NCI-H2171 treated with DMSO at 0.1 percent for 48 hours (cell line): Measurements from ENCODE around the gene SLC35A2.

Experiments used
- DNase-seq: peaks from one replicate; lab custom pipeline; 2025; lab: John Stamatoyannopoulos, UW

The SLC35A2 gene

DNA sequence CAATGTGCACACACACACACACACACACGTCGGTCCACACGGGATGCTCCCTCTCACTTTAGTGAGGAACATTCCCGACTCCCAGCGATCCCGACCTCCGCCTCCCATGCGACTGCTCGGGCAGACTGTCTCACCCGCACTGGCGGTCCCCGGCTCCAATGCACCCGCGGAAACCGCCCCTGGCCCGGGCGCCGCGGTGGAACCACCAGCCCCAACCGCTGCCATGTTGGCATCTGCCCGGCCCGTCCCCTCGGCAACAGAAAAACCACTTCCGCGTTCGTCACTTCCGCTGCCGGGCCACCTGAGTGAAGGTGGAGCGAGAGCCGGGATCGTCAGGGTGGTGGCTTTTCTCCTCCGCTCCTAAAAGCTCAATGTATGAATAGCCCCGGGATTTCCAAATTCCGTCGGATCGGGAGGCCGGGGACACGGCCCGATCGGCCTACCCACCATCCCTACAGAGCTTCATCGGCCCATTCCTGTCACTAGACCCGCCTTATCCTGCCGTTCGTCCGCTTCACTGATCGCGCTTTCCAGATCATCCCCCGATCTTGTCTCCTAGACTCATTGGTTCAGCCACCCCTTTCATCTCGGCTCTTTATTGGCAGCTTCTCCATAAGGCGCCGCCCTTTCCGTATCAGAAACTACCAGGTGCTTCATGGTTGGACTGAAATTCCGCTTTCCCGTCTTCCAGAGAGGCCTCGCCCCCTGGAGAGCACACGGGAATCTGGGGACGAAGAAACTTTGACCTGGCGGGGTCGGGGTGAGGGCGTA, at the start of gene SLC35A2:
SLC35A2 (minus strand) TSS at position 235 of the 771 bp plus-strand sequence; CDS start at position 225, 10 bp downstream.
- peak; percentile 92 for DNase-seq

DNA sequence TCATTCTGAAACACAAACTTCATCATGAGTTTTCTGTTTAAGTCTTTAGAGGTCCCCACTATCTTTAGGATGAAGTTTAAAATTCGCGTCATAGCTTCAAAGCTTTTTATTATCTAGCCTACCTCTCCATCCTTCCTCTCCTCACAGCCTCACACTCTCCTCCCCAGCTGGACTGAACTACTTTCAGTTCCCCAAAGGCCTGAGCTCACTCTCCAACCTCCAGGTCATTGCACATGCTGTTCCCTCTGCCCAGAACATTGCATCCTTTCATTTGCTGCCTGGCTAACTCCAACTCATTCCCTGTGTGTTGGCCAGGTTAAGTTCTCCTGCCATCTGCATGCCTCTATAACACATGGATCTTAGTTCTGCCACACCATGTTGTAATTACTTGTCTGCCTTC, 48.8 kb upstream of the SLC35A2 start:
- DNase-seq: no peak

DNA sequence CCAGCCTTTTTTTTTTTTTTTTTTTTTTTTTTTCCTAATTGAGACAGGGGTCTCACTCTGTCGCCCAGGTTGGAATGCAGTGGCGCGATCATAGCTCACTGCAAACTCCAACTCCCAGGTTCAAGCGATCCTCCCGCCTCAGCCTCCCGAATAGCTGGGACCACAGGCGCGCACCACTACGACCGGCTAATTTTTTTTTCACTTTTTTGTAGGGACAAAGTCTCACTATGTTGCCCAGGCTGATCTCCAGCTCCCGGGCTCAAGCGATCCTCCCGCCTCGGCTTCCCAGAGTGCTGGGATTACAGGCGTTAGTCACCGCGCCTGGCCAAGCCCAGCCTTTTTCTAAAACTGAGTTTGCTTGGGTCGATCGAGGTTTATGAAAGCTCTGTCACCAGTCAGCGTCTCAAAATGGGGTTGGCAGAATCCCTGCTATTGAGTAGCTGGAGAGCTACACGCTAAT, 47.2 kb upstream of the SLC35A2 start:
- peak; percentile 19 for DNase-seq

DNA sequence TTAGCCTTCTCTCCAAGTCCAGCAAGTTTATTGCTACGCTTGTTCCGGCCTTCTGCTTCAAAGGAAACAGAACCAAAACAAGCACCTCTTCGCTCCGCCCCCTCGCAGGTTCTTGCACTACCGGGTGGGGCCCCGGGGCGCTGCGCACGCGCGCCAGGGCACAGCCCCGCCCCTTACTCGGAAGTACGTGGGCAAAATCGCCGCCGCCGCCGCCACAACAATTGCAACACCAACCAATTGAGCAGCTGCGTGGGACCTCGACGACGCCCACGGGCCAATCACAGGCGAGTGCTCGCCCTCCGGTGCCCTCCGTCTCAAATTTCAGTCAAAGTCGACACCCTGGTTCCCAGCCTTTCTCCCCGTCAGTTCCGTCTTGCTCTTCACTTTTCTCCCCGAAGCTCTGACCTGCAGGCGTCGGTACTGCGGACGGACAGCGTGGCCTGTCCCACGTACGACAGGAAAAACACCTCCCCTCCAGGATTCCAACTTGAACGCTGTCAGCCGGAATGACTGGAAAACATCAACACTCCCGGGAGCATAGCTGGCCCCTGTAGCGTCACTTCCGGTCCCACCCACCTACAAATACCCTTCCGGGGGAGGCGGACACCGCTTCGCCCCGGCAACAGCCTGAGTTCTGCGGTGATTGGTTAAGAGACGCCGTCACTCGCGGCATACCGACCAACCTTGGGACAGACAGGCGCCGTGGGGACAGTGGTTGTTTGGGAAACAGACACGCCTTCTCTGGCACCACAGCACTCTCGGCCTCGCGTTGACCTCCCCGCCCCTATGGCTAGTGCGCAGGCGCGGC, 46.6 kb upstream of the SLC35A2 start:
- peak; percentile 94 for DNase-seq

DNA sequence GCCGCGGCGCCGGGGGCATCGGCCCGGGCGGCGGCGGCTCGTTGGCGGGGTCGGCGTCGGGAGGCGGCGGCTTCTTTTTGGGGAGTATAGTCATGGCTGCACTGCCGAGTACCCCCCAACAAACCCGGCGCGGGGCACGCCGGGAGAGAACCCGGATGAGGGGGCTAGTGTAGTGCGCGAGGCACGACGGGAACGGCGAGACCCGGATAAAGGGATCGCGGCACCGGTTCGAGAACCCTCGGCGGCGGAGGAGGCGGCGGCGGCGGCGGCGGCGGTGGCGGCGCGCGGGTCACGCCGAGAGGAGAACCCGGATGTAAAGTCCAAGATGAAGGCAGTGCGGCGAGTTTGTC, 46.0 kb upstream of the SLC35A2 start, which contains the start of gene OTUD5:
OTUD5 (minus strand) TSS at position 131 of the 350 bp plus-strand sequence; CDS start at position 94, 37 bp downstream.
- DNase-seq: peak; percentile 70

DNA sequence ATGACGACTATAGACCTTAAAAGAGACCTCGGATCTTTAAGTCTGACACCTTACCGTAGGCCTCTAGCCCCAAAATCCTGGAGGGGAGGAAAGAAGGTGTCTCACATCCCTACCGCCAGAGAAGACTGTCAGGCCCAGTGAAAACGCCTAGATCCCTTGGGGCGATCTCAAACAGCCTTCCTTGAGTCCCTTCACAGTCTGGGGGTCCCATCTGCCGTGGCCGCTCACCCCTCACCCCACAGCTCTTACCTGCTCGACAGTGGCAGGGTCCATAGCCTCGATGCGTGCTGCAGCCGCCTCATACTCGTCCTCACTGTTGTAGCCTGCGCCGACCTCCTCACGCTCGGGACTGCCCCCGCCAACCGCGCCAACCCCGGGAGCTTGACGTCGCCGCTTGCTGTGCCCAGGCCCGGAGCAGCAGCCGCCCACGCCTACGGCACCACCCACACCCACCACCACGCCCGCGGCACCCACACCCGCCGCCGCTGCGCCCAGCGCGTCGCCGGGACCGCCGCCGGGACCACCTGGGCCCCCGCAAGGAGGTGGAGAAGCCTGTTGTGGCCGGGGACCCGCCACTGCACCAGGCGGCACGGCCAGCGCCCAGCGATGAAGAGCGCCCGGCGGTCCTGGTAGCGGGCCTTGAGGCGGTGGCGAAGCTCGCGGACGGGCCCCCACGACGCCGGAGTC, 45.4 kb upstream of the SLC35A2 start:
- DNase-seq: no peak

DNA sequence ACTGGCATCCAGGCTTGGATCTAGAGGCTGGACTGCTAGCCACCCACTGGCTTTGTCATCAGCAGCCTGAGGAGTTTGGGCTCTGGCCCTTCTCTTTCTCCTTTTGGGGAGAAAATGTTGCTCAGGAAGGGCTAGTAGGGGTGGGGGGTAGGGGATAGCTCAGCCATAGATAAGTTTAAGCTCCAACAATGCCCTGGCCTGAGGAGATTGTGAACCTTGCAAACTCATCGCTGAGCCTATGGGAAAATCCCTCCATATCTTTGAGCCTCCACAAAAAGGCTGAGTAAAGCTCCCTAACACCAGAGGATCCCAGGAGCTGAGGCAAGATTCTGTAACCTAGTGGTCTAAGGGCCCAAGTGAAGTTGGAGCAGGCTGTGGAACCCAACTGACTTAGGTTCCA, 37.1 kb upstream of the SLC35A2 start:
- DNase-seq: no peak

DNA sequence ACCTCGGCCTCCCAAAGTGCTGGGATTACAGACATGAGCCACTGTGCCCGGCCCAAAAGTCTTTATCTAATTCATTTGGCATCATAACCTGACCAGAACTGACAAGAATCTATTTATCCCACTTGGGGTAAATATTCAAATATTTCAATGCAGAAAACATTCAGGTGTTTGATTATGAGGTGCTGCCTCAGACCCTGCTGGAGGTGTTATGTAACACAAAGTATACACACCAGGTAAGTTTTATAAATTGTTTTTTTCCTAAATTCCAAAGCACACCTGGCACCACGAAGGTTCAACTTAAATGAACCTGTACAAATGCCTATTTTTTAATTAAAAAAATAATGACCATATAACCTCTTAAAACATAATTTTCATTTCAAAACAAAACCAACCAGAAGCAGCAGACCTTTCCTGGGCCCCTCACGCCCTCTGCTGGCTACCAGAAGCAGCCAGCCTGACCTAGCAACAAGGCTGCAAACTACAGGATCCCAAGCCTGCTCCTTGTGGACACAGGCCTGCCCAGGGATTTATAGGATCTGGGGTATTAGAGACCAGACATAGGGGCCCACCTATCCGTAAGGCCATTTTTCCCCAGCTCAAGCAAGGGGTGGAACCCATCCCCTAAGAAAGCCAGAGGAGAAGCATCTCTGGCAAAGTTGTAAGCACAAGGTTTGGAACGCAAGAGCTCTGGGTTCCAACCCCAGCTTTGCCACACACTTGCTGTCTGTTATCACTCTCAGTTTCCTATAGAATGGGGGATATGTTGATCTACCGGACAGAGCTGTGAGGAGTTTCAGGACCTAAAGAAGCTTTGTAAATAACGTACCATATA, 34.3 kb upstream of the SLC35A2 start:
- DNase-seq: no peak

DNA sequence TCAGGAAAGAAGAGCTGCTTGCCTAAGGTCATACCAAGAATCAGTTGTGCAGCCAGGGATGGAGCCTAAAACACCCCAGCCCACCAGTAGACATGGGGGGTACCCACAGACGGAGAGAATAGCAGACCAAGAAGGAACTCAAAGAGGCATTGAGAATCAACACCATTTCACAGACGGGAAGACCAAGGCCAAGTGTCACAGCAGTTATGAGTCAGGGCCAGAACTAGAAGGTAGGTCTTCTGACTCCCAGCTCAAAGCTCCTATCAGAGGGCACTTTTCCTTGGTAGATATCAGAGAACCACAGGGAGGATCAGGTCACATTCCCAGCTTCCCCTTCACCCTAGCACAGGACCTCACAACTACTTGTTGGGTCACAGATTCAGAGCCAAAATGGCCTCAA, 31.4 kb upstream of the SLC35A2 start:
- DNase-seq: no peak

DNA sequence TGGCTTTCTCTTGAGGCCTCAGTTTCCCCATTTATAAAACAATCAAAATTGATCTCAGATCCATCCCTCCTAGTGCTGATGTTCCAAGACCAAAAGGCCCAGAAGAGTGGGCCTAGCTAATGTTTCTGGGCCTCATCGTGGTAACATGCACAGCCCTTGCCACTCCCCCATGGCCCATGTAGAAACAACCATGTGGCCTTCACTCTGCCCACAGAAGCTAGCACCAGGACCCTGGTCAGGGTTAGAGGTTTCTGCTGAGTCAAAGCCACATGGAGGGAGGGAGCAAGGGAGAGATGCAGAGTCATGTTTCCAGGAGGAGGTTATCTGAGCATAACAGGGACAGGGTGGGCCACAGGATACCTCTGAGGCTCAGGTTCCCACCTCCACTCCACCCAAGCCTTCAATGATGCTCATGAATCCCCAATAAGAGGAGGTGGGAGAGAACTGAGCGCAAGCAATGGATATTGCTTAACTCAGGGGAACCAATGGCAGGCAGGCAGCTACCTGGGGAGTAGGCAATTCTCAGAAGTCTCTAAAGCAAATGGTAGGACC, 29.0 kb upstream of the SLC35A2 start:
- DNase-seq: no peak

DNA sequence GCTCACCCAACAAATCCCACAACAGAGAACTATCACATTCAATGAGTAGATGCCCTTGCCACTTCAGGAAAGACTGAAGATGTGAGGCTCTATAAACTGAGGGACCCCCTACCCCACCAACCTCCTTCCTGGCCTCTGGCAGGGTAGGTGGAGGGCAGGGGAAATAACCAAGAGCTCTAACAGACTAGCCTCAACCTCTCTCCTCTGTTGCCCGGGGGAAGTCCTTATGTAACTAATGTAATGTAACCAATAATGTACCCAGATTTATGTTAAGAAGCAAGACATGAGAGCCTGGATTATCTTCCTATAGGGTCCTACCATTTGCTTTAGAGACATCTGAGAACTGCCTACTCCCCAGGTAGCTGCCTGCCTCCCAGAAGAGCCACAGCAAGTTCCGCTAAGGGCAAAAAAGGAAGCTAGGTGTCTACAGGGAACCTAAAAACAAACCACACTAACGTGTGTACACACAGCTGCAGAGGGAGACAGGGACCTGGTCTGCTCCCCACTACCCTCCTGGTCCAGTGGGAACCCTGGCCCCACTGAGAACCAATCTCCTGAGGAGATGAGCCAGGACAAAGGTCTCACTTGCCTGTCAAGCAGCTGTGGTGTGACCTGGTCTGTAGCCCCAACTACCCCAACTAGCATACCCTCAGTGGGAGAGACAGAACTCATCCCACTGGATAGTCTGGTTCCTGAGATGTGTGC, 28.2 kb upstream of the SLC35A2 start:
- DNase-seq: no peak

DNA sequence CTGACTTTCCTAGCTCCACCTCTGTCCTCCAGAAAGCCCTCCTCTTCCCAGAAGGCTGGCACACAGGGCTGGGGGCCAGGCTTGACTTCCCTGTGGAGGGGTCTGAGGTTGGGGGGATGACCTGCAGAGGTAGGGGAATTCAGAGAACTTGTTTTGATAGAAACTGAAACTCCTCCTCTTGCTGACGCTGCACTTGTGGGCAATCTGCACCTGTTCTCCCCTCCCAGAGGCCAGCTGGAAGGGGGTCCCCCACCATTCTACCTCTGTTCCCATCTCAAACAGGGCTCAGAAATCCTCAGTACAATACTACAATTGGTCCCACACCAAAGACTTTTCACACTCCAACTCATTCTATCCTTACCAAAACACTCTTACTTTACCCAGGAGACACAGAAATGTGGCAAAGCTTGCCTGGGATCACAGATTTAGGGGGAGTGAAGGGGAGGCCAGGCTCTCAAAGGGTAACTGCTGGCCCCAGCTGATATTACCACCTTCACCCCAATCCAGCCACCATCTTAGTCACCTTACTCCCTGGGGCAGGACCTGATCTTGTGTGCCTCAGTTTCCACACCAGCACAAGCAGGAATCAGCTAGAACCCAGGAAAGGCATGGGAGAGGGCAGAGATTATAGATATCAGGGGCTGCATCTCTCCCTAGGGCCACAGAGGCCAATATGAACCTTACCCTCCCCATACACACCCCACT, 27.4 kb upstream of the SLC35A2 start:
- no peak for DNase-seq

DNA sequence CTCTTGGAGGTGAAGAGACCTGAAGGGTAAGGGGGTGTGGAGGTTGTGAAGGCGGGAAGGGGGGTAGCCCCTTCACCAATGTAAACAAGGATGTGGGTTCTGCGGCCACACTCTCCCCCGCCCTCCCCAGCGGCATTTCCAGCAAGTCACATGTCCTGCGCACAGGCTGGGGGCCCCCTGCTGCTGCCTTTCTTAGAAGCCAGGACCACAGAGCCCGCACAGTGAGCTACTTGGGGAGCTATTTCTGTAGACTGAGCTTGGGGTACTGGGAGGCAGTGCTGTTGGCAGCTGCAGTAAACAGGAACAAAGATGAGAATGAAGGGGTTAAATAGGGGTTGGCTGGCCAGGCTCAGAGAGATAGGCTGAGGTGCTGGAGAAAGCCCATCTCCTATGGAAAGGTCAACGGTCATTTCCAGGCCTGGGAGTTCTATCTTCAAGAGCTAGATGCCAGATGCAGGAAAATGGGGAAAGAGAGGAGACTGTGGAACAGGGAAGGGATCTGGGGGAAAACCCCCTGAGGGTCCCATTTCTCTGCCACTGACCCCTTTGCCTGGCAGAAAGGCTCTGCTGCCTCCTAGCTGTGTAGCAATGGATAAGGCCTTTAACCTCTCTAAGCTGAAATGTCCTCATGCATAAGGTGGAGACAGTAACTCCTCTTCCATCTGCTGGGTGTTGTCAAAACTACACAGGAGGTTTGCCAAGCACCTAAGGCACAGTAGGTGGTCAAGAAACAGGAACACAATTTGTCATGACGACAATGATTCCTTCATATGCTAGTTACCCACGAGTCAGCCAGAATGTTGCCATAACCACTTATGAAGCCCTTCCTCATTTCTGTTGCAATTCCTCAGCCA, 25.8 kb upstream of the SLC35A2 start:
- DNase-seq: no peak

DNA sequence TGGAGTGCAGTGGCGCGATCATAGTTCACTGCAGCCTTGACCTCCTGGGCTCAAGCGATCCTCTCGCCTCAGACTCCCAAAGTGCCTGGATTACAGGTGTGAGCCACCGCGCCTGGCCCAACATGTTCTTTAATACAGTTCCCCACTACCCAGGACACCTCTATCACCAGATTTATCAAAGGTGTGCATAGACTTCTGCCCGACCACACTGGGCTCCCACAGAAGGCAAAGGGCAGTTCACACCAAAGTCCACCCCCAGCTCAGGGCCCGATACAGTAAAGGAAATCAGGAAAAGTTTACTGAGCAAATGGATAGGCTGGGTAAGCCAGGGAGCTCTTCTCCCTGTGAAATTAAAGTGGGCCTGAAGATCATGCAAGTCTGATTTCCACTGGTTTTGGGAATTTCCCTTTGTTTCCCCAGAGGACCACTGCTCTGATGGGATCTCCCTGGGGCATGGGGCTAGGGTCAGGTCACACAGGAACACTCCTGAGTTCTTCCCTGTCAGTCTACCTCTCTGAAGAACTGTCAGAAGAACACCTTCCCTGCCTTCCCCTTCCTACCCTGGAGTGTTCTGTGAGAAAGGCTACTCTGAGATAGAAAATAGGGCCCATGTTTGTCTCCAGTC, 25.1 kb upstream of the SLC35A2 start:
- DNase-seq: no peak

DNA sequence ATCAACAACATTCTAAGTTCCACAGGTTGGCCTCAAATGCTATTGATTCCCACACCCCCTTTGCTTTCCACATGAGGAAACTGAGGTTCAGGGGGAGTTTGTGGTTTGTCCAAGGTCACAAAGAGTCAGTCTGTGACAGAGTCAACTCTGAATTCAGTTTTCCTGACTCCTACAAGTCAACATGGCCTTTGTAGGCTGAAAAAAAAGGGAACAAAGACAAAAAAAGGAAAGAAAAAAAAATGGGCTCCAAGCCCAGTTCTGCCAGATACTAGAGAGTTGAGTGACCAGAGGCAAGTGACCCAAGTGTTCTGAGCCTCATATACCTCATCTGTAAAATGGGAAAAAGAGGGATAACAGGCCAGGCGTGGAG, 23.8 kb upstream of the SLC35A2 start:
- DNase-seq: no peak

DNA sequence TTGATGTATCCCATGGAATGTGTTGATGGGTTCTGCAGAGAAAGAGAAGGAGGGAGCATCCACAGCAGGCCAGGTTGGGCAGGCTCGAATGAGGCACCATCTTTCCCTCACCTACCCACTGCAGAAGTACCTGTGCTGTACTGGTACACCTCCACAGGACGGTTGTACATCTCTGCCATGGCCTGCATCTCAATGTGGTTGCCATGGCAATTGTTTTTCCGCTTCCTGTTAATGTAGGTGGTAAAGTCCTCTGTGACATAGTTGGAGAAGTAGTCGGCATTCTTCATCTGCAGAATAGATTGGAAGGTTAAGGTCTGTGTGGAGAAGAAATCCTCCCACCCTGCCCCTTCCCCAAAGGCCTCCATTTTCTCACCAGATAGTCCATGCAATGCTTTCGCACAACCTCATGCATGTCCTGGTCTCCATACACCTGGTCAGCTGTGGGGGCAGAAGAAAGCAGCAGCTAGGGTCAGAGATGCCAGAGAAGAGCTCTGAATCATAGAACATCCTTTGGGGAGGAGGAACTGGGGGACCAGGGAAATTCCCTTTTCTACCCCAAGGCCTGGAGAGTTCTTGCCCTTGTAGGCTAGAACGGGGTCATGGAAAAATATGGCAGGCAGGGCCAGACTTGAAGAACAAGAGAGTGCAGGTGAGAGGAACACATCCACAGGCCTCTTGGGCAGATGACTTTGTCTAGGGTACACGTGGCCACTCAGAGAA, 23.3 kb upstream of the SLC35A2 start:
- no peak for DNase-seq

DNA sequence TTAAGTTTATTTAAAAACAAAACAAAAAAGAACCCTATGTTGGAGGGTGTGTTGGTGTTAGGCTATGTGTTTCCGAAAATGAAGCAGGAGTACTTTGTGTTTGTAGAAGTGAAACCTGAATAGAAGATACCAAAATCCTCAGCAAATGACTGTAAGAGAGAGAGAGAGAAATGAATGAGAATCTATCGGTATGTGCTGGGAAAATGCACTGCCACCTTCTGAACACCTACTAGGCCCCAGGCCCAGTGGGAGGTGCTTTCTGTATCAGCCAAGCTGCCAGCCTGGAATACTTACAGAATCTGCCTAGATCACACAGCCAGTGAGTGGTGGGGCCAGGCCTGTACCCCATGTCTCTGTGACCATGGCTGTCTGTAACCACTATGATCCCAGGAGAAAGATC, 22.3 kb upstream of the SLC35A2 start:
- DNase-seq: no peak

DNA sequence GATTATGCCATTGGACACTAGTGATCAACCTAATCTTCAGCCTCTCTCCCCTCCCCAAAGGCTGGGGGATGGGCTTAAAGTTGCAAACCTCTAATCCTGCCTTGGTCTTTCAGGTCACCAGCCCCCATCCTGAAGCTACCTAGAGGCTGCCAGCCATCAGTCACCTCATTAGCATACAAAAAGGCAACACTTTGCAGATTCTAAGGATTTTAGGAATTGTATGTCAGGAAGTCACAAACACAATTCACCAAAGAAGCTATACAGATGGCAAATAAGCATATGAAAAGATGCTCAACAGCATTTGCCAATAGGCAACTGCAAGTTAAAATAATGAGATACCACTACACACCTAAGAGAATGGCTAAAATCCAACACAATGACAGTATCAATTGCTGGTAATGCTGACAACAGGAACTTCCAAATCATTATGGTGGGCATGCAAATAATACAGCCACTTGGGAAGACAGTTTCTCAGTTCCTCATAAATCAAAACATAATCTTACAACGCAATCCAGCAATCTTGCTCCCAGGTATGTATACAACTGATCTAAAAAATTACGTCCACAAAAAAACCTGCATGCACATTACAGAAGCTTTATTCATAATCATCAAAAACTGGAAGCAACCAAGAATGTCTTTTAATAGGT, 16.4 kb upstream of the SLC35A2 start:
- DNase-seq: no peak
